HS-27A (cell line): ENCODE results near the gene THOC1.
A peak's percentile ranks its signal among the peaks of the same experiment; 100 is the strongest.
"Not testable (repeated sequence)": the region's sequence is repeated elsewhere in the genome, so short reads cannot be mapped to it uniquely, and the experiment has no call there.

Experiments
- DNase-seq: peaks from one replicate; pipeline ENCODE4 v3.0.0-alpha.2; 2012; ENCODE audit warnings: low read depth, missing footprints

Gene THOC1

GRCh38 chr18:267688-268552 is at the start of gene THOC1:
Gene THOC1, minus strand, starts transcription at chr18:268047. Its CDS starts 28 bp downstream, at chr18:268019.
- peak; percentile 88 for DNase-seq

GRCh38 chr18:317618-318017 is 49.8 kb upstream of the THOC1 start:
- DNase-seq, result no peak

- no peak for DNase-seq
These were observed 48.5 kb upstream of the THOC1 start for GRCh38 chr18:316393-316792.

- DNase-seq, result no peak
These were observed 46.1 kb upstream of the THOC1 start for GRCh38 chr18:313931-314330.

- no peak for DNase-seq
These were observed 44.6 kb upstream of the THOC1 start for GRCh38 chr18:312415-312814.

- no peak for DNase-seq
These were observed 42.2 kb upstream of the THOC1 start for GRCh38 chr18:310042-310441.

GRCh38 chr18:308086-308485 is 40.2 kb upstream of the THOC1 start:
- not testable (repeated sequence) for DNase-seq

- no peak for DNase-seq
These were observed 38.9 kb upstream of the THOC1 start for GRCh38 chr18:306608-307255.

GRCh38 chr18:305003-305501 is 37.2 kb upstream of the THOC1 start:
- DNase-seq, result no peak

- no peak for DNase-seq
These were observed 35.8 kb upstream of the THOC1 start for GRCh38 chr18:303607-304006.

- DNase-seq, result no peak
These were observed 35.2 kb upstream of the THOC1 start for GRCh38 chr18:303011-303410.

- DNase-seq, result no peak
These were observed 34.2 kb upstream of the THOC1 start for GRCh38 chr18:302097-302496.

GRCh38 chr18:297936-298335 is 30.1 kb upstream of the THOC1 start:
- no peak for DNase-seq

- DNase-seq, result no peak
These were observed 28.1 kb upstream of the THOC1 start for GRCh38 chr18:295756-296490.

- DNase-seq, result no peak
These were observed 26.7 kb upstream of the THOC1 start for GRCh38 chr18:294566-294965.

GRCh38 chr18:293536-293935 is 25.7 kb upstream of the THOC1 start:
- DNase-seq, result no peak

- DNase-seq, result no peak
These were observed 24.4 kb upstream of the THOC1 start for GRCh38 chr18:292271-292670.

GRCh38 chr18:289970-290369 is 22.1 kb upstream of the THOC1 start:
- DNase-seq, result not testable (repeated sequence)

GRCh38 chr18:289026-289425 is 21.2 kb upstream of the THOC1 start:
- no peak for DNase-seq

GRCh38 chr18:286515-287310 is 18.9 kb upstream of the THOC1 start:
- DNase-seq, result no peak

GRCh38 chr18:285817-286216 is 18.0 kb upstream of the THOC1 start:
- DNase-seq, result no peak

- DNase-seq, result no peak
These were observed 7.6 kb upstream of the THOC1 start for GRCh38 chr18:275486-275885.
